GM21367 (cell line): Measurements from ENCODE around the gene TECR.
"Not testable (repeated sequence)": the region's sequence is repeated elsewhere in the genome, so short reads cannot be mapped to it uniquely, and the experiment has no call there.

Experiments
- ATAC-seq: cut with Tn5 transposase; IDR thresholded peaks from one replicate; pipeline ENCODE4 v1.9.1; 2021; ENCODE audit not compliant: unreplicated experiment

Gene TECR

GRCh38 chr19:14559916-14560775 lies 30.8 kb downstream of the TECR start:
- no peak for ATAC-seq

DNA sequence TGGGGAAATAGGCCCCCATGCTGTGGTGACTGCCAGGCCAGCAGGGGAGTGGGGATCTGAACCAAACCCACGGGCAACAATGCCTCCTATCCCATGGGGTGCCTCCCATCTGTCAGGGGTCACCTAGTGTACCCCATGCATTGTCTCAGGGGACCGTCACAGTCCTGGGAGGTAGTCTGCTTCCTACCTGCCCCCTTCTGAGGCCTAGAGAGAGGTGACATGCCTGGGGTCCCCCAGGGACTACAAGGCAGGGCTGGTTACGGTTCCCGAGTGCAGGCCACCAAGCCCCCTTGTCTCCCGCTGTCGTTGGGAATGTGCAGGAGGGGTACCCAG lies 31.3 kb downstream of the TECR start:
- ATAC-seq: no peak

GRCh38 chr19:14561249-14561648 lies 31.9 kb downstream of the TECR start:
- ATAC-seq: no peak

DNA sequence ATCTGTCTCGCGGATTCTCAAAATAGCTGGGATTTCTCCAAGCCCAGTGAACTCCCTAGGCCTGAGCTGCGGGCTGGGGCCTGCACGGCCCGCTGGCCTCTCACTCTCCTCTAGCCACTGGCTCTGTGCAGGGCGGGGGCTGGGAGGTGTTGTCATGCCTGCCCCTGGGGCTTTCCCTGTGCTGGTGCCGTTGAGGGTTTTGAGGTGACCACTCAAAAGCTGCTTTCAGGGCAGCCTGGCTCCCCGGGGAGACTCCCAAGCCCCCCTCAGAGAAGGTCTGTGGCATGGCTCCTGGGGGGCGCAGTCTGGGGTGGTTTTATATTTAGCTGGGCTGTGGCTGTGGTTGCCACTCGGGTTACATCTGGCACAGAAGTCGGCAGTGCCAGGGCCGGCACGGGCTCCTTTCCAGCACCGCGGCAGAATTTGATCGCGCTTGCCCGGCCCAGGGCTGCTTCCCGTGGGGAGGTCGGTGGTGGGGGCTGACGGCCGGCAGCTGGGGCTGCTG lies 32.5 kb downstream of the TECR start:
- ATAC-seq: no peak

DNA sequence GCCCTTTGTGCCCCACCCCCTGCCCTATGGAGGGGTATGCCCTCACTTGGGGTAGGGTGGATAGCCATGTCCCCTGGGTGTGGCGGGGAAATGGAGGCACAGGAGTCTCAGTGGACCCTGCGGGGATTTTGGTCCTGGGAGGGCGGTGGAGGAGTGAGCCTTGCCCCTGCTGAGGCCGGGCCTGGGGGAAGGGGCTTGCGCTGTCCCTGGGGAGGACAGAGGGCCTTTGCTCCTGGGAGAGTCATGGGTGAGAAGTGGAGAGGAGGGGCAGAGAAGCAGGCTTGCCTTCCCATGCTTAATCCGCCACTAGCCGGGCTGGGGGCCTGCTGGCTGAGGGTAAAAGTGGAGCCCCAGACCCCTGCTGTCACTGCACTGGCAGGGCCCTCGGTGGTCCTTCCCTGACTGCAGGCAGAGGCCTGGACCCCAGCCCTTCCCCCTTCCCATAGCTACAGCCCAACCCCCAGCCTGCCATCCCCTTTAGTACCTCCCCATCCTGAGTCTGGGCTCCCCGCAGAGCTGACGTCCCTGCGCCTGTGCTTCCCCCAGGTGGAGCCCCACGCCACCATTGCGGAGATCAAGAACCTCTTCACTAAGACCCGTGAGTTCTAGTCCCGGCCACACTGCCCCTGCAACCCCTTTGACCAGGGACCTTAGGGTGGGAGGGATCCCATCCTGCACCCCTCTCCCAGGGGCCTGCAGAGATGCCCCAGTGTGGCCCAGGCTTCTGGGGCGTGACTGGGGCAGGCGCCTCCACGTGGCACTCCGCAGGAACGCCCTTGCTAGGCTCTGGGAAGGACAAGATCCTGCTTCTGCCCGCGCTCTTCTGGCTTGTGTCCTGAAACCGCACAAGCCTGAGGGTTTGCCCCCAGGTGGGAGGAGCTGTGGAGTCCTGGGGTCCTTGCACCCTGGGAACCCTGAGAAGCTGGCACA lies 33.5 kb downstream of the TECR start:
- no peak for ATAC-seq

DNA sequence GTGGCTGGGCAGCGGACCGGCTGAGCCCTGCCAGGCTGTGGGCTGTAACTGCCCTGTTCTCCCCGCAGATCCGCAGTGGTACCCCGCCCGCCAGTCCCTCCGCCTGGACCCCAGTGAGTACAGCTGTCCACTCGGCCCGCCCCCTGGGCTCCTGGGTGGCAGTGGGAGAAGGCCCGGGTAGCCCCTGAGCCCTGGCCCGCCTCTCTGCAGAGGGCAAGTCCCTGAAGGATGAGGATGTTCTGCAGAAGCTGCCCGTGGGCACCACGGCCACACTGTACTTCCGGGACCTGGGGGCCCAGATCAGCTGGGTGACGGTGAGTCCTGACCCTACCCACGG lies 34.2 kb downstream of the TECR start:
- no peak for ATAC-seq

- no peak for ATAC-seq
Measured at GRCh38 chr19:14563989-14564651, 34.7 kb downstream of the TECR start.

DNA sequence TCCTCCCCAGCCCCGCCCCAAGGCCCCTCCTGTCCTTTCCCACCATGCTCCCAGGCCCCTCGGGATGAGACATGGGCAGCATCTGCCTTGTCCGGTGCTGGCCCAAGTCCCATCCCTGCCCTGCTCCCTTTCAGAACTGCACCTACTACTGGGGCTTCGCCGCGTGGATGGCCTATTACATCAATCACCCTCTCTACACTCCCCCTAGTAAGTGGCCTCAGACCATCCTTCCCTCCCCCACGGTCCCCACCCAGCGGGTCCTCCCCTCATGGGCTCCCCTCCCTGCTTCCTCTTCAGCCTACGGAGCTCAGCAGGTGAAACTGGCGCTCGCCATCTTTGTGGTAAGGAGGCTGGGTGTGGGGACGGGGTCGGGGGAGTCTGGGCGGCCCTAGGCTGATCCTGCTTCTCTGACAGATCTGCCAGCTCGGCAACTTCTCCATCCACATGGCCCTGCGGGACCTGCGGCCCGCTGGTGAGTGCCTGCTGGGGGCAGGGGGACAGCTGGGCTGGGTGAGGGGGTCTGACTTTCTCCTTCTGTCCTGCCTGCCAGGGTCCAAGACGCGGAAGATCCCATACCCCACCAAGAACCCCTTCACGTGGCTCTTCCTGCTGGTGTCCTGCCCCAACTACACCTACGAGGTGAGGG lies 35.4 kb downstream of the TECR start:
- ATAC-seq: not testable (repeated sequence)

DNA sequence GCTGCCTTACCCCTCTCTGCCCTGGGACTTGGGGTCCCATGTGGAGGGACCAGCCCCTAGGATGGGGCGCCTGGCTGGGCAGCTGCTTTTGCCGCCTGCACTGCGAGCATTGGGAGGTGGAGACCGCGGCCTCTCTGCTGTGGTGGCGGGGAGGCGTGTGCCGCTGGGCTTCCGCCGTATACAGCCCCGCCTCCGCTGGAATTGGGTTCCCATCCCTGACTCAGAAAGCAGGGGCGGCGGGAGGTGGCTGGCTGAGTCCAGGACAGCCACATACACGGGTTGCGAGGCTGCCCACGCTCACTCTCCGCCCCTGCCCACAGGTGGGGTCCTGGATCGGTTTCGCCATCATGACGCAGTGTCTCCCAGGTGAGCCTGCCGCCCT lies 35.9 kb downstream of the TECR start:
- ATAC-seq: no peak

DNA sequence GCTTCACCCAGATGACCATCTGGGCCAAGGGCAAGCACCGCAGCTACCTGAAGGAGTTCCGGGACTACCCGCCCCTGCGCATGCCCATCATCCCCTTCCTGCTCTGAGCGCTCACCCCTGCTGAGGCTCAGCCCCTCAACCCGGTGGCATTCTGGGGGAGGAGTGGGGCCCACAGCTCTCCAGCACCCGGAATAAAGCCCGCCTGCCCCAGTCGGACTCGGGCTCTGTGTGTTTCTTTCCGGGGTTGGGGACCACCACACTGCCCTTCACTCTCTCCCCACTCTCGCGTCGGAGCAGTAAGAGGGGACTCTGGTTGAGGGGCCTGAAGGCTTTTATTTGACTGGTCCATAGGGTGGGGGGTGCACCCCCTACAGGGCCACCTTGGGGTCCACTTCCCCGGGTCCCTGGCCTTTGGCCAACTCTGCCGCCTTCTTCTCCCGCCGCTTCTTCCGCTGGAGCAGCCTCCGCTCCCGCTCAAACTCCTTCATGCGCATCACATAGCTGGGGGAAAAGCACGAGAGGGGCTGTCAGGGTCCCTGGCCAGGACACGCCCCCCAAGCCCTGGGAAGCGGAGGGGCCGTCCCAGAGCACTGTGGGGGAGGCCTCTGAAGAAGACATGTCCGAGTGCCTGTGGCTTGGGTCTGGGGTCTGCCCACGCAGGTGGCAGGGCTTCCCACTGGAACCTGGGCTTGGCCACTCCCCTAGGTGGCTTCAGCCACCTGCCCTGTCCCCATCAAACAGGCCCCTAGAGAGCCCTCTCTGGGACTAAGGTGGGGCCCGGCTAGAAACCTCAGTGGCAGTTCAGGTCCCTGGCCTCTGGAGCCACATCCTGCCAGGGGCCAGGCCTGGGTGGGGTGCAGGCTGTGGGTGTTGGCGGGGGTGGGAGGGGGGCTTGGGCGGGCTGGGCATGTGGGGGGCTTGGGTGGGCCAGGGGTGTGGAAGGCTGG lies 36.6 kb downstream of the TECR start:
- no peak for ATAC-seq

DNA sequence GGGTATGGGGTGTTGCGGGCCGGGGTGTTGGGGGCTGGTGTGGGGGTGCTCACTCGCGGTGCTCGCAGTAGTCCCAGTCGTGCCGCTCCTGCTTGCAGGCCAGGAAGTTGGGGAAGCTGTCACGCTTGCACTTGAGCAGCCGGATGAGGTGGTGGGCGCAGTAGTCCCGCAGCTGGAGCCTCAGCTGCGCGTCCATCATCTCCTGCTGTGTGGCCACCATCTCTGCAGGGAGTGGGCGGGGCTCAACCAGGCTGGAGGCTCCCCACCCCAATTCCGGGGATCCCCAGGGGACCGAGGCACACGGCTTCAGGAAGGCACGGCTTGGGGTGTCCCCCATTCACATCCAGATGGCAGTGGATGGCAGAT lies 37.3 kb downstream of the TECR start:
- ATAC-seq: no peak

- no peak for ATAC-seq
Measured at GRCh38 chr19:14567079-14567478, 37.7 kb downstream of the TECR start.

- ATAC-seq: no peak
Measured at GRCh38 chr19:14570864-14571527, 41.6 kb downstream of the TECR start.

GRCh38 chr19:14571695-14572490 lies 42.5 kb downstream of the TECR start, which contains the start of gene NDUFB7:
Gene NDUFB7, minus strand, starts transcription at chr19:14572066. Its CDS starts 66 bp downstream, at chr19:14572000.
- peak; percentile 74 for ATAC-seq

DNA sequence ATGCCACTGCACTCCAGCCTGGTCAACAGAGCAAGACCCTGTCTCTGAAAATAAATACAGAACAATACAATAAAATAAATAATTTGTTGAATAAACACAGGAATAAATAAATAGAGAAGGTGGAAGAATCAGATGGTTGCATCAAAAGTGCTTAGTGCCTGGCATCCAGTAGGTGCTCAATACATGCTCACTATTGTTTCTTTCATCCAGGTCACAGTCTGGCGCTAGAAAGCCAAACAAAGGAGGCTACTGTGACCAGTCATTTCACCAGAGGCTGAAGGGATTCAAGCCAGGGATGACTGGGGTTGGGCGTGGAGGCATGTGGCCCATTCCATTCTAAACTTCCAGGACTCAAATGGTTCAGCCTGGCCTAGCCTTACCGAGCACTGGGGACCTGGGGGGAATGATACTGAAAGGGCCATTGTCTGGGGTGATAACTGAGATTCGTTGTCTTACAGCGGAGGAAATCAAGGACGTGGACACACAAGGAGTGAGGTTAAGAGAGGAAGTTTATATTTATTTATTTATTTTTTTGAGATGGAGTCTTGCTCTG lies 46.1 kb downstream of the TECR start:
- ATAC-seq: no peak

DNA sequence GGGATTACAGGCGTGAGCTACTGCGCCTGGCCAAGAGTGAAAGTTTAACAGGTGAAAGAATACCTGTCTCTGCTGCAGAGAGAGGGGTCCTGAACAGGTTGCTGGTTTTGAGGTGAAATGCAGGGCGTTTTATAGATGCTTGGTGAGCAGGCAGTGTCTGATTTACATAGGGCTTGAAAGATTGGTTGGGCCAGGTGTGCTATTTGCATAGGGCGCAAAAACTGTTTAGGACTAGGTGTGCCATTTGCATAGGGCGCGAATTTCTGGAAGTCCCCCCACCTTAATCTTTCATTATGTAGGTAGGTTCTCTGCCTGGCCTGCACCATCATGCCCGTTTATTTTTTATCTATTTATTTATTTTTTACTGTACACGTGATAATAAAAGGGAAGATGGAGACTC lies 47.0 kb downstream of the TECR start:
- no peak for ATAC-seq

- no peak for ATAC-seq
Measured at GRCh38 chr19:14577264-14577663, 47.9 kb downstream of the TECR start.

- no peak for ATAC-seq
Measured at GRCh38 chr19:14577885-14578427, 48.6 kb downstream of the TECR start.
